SKM-1 (cell line): ENCODE measurements around the gene MRPL27.

Experiments
- DNase-seq: peaks from one replicate; lab custom pipeline; 2025; ENCODE audit not compliant: unreplicated experiment; lab: John Stamatoyannopoulos, UW

The MRPL27 gene

GRCh38 chr17:50319306-50320004, 53.5 kb downstream of the MRPL27 start:
- no peak for DNase-seq

- DNase-seq = no peak
These were observed 54.3 kb downstream of the MRPL27 start for GRCh38 chr17:50318501-50319285.
